Mesenchymal stem cell (in vitro differentiated cells and primary cell): ENCODE results near the gene CCDC73.

Experiments
- DNase-seq: peaks from one replicate; pipeline ENCODE4 v3.0.0-alpha.2; 2013
- H2AFZ ChIP-seq: one replicate; pipeline ENCODE4 v1.6.1; 2013; ENCODE audit warnings: low read depth, mild to moderate bottlenecking, control low read depth, inconsistent platforms, low read length, moderate library complexity
- H2AK5ac ChIP-seq: 2 replicates; pipeline ENCODE4 v1.6.1; 2013; ENCODE audit warnings: low read length, moderate library complexity, mild to moderate bottlenecking, inconsistent platforms; ENCODE audit not compliant: severe bottlenecking
- H2BK120ac ChIP-seq: one replicate; pipeline ENCODE4 v1.6.1; 2013; ENCODE audit warnings: low read depth, mild to moderate bottlenecking, inconsistent platforms, low read length, moderate library complexity
- H2BK12ac ChIP-seq, 2 experiments: one replicate each; pipeline ENCODE4 v1.6.1; 2013; ENCODE audit warnings: inconsistent platforms in 2 of 2, low read length in 2 of 2, mild to moderate bottlenecking in 2 of 2, moderate library complexity in 2 of 2, control low read depth in 1 of 2
- H2BK15ac ChIP-seq: one replicate; pipeline ENCODE4 v1.6.1; 2013; ENCODE audit warnings: mild to moderate bottlenecking, low read depth, inconsistent platforms; ENCODE audit not compliant: poor library complexity, severe bottlenecking
- H2BK5ac ChIP-seq: 2 replicates; pipeline ENCODE4 v1.6.1; 2013; ENCODE audit warnings: low read depth, mild to moderate bottlenecking, low read length, control low read depth, inconsistent platforms; ENCODE audit not compliant: poor library complexity, severe bottlenecking
- H3K14ac ChIP-seq, 2 experiments: one replicate each; pipeline ENCODE4 v1.6.1; 2013; ENCODE audit warnings: inconsistent platforms in 2 of 2, low read length in 2 of 2, control low read depth in 1 of 2, mild to moderate bottlenecking in 1 of 2, moderate library complexity in 1 of 2
- H3K18ac ChIP-seq, 2 experiments: one replicate each; pipeline ENCODE4 v1.6.1; 2013; ENCODE audit warnings: inconsistent platforms in 2 of 2, low read length in 2 of 2, control low read depth in 1 of 2, low read depth in 1 of 2, mild to moderate bottlenecking in 1 of 2
- H3K23ac ChIP-seq, 2 experiments: one replicate each; pipeline ENCODE4 v1.6.1; 2013; ENCODE audit warnings: inconsistent platforms in 2 of 2, low read length in 2 of 2, mild to moderate bottlenecking in 2 of 2, moderate library complexity in 2 of 2, control low read depth in 1 of 2
- H3K27ac ChIP-seq: 2 replicates; pipeline ENCODE4 v1.5.1; 2013; ENCODE audit warnings: mild to moderate bottlenecking, moderate library complexity, low read length, control low read depth, inconsistent platforms; ENCODE audit not compliant: poor library complexity, severe bottlenecking
- H3K27me3 ChIP-seq, 2 experiments: 2 replicates each; pipeline versions ENCODE4 v1.6.1 to v1.7.0; 2013; ENCODE audit warnings: low read length in 2 of 2, mild to moderate bottlenecking in 2 of 2, moderate library complexity in 2 of 2, control low read depth in 1 of 2, inconsistent platforms in 1 of 2; ENCODE audit not compliant: control insufficient read depth in 1 of 2, insufficient read depth in 1 of 2
- H3K36me3 ChIP-seq, 2 experiments: 2 replicates each; pipeline versions ENCODE4 v1.6.1 to v1.7.0; 2013; ENCODE audit warnings: low read length in 2 of 2, control low read depth in 1 of 2, inconsistent platforms in 1 of 2, low read depth in 1 of 2, mild to moderate bottlenecking in 1 of 2; ENCODE audit not compliant: insufficient read depth in 2 of 2, control insufficient read depth in 1 of 2
- H3K4ac ChIP-seq, 2 experiments: one replicate each; pipeline ENCODE4 v1.6.1; 2013; ENCODE audit warnings: inconsistent platforms in 2 of 2, low read length in 2 of 2, mild to moderate bottlenecking in 2 of 2, moderate library complexity in 2 of 2, control low read depth in 1 of 2, low read depth in 1 of 2
- H3K4me1 ChIP-seq: 2 replicates; pipeline ENCODE4 v1.6.1; 2013; ENCODE audit warnings: low read depth, low read length, control low read depth; ENCODE audit not compliant: control insufficient read depth, insufficient read depth
- H3K4me2 ChIP-seq: 2 replicates; pipeline ENCODE4 v1.6.1; 2013; ENCODE audit warnings: low read length, mild to moderate bottlenecking, inconsistent platforms; ENCODE audit not compliant: poor library complexity, severe bottlenecking
- H3K4me3 ChIP-seq, 2 experiments: 2 replicates each; pipeline versions ENCODE4 v1.5.1 to v1.7.0; 2013; ENCODE audit warnings: low read length in 2 of 2, mild to moderate bottlenecking in 2 of 2, control low read depth in 1 of 2, low read depth in 1 of 2; ENCODE audit not compliant: insufficient read depth in 1 of 2
- H3K79me1 ChIP-seq: replicated peaks from 2 replicates; pipeline ENCODE4 v1.6.1; 2013; ENCODE audit warnings: mild to moderate bottlenecking, control low read depth, low read length, inconsistent platforms; ENCODE audit not compliant: poor library complexity, severe bottlenecking
- H3K9ac ChIP-seq: 2 replicates; pipeline ENCODE4 v1.7.0; 2013; ENCODE audit warnings: mild to moderate bottlenecking, low read length, moderate library complexity
- H3K9me3 ChIP-seq: 2 replicates; pipeline ENCODE4 v1.7.0; 2013; ENCODE audit warnings: mild to moderate bottlenecking, low read length; ENCODE audit not compliant: control insufficient read depth
- H4K8ac ChIP-seq: one replicate; pipeline ENCODE4 v1.6.1; 2013; ENCODE audit warnings: inconsistent platforms, mild to moderate bottlenecking, low read length, moderate library complexity
- H4K91ac ChIP-seq: one replicate; pipeline ENCODE4 v1.6.1; 2013; ENCODE audit warnings: mild to moderate bottlenecking, low read length, inconsistent platforms
- WGBS: methylation state at CpG from one replicate; pipeline ENCODE4 v1.1.7; 2013; ENCODE audit warnings: mixed read lengths; 5-methylcytosine and 5-hydroxymethylcytosine counted together

The CCDC73 gene

DNA sequence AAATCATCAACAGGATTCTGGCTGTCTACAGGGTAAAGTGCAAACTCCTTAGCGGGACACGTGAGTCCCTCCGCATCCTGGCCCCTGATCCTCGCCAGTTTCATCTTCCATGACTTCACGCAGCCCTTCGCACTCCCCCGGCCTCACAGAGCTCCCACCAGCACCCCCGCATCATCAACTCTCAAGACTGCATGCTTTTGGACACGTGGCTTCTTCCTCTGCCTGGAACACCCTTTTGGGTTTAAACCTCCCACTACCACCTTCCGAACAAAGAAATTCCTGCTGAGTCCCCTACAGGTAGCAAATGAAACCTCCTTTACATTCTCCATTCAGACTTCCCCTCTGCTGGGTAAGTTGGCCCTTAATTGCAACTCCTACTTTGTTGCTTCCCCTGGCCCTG, 223.4 kb downstream of the CCDC73 start:
- no peak overlapping the region for H2BK12ac ChIP-seq
- H3K4me3 ChIP-seq = no peak overlapping the region
- no peak overlapping the region for H4K8ac ChIP-seq
- H3K9ac ChIP-seq = no peak overlapping the region
- no peak overlapping the region for H2AFZ ChIP-seq
- no peaks in the 10 kb centered on the region for H3K36me3 ChIP-seq
- H3K27me3 ChIP-seq = peaks cover 8 to 19% of the 10 kb centered on the region in 2 experiments
- no peaks in the 10 kb centered on the region for H3K79me1 ChIP-seq
- H3K27ac ChIP-seq = no peak overlapping the region
- no peaks in the 10 kb centered on the region for H3K4me1 ChIP-seq
- no peaks in the 10 kb centered on the region for H3K9me3 ChIP-seq
- H3K4ac ChIP-seq = no peak overlapping the region
- WGBS = 60% methylated on average over 10 of the region's 10 CpGs
- no peak overlapping the region for H4K91ac ChIP-seq
- no peak overlapping the region for H2BK5ac ChIP-seq
- H3K14ac ChIP-seq = no peak overlapping the region
- no peak overlapping the region for H2AK5ac ChIP-seq
- no peak for DNase-seq
- no peak overlapping the region for H3K23ac ChIP-seq
- H2BK120ac ChIP-seq = no peak overlapping the region
- no peak overlapping the region for H3K18ac ChIP-seq
- H3K4me2 ChIP-seq = no peak overlapping the region
- H2BK15ac ChIP-seq = no peak overlapping the region

DNA sequence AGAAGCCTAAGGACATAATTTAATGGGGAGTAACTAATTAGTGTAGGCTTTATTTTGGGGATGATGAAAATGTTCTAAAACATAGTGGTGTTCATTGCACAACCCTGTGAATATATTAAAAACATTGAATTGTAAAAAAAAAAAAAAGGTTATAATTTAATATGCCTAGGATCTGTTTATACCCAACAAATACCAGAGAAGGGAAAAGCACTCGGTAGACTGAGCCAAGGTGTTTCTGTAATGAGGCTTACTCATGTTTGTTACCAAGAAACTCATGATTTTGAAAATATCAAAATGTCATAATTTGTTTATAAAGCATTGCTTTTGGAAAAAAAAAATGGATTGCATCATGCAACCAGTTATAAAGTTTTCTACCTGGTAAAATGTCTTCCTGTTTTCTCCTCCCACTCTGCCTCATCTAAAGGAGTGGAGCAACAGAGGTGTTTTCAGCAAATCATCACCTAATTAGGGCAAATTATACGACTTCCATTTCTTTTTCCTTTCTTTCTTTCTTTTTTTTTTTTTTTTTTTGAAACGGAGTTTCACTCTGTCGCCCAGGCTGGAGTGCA, 225.1 kb downstream of the CCDC73 start:
- Histone ChIP-seq H2AK5ac (no peak overlapping the region), H3K9me3 (no peaks in the 10 kb centered on the region), H3K36me3 (no peaks in the 10 kb centered on the region), H3K27me3 (peaks cover 8 to 19% of the 10 kb centered on the region in 2 experiments), H2BK15ac (no peak overlapping the region), H3K4me2 (no peak overlapping the region), H2BK5ac (no peak overlapping the region), H4K8ac (no peak overlapping the region), H3K4ac (no peak overlapping the region), H3K14ac (no peak overlapping the region), H3K18ac (no peak overlapping the region), H3K9ac (no peak overlapping the region), H3K27ac (no peak overlapping the region), H3K23ac (no peak overlapping the region), H3K79me1 (no peaks in the 10 kb centered on the region), H2AFZ (no peak overlapping the region), H3K4me3 (no peak overlapping the region), H3K4me1 (no peaks in the 10 kb centered on the region), H2BK120ac (no peak overlapping the region), H2BK12ac (no peak overlapping the region), H4K91ac (no peak overlapping the region)
- DNase-seq = no peak
- WGBS = 71% methylated on average over 3 of the region's 4 CpGs

- H3K4me1 ChIP-seq = peaks cover 1% of the 10 kb centered on the region
- H3K4me2 ChIP-seq = no peak overlapping the region
- peaks cover 8 to 14% of the 10 kb centered on the region in 2 experiments for H3K27me3 ChIP-seq
- H3K9me3 ChIP-seq = no peaks in the 10 kb centered on the region
- H3K27ac ChIP-seq = no peak overlapping the region
- H3K9ac ChIP-seq = no peak overlapping the region
- no peak overlapping the region for H2BK120ac ChIP-seq
- H2AK5ac ChIP-seq = no peak overlapping the region
- H3K18ac ChIP-seq = no peak overlapping the region
- no peak overlapping the region for H4K91ac ChIP-seq
- no peak overlapping the region for H2BK15ac ChIP-seq
- 100% methylated on average over 1 of the region's 1 CpG for WGBS
- no peak overlapping the region for H3K4me3 ChIP-seq
- no peak overlapping the region for H2BK5ac ChIP-seq
- H2AFZ ChIP-seq = no peak overlapping the region
- H3K14ac ChIP-seq = no peak overlapping the region
- no peaks in the 10 kb centered on the region for H3K36me3 ChIP-seq
- no peaks in the 10 kb centered on the region for H3K79me1 ChIP-seq
- no peak overlapping the region for H3K4ac ChIP-seq
- H4K8ac ChIP-seq = no peak overlapping the region
- DNase-seq = no peak
- H3K23ac ChIP-seq = no peak overlapping the region
- no peak overlapping the region for H2BK12ac ChIP-seq
Measured at GRCh38 chr11:32567154-32567553, 227.3 kb downstream of the CCDC73 start.

GRCh38 chr11:32566517-32566916, 227.9 kb downstream of the CCDC73 start:
- H3K14ac ChIP-seq = no peak overlapping the region
- H3K36me3 ChIP-seq = no peaks in the 10 kb centered on the region
- peaks cover 1% of the 10 kb centered on the region for H3K4me1 ChIP-seq
- H3K4me2 ChIP-seq = no peak overlapping the region
- H2BK5ac ChIP-seq = no peak overlapping the region
- no peak overlapping the region for H3K4ac ChIP-seq
- no peak overlapping the region for H2BK15ac ChIP-seq
- H3K79me1 ChIP-seq = no peaks in the 10 kb centered on the region
- H3K18ac ChIP-seq = no peak overlapping the region
- no peak overlapping the region for H2BK12ac ChIP-seq
- H4K91ac ChIP-seq = no peak overlapping the region
- H3K9me3 ChIP-seq = no peaks in the 10 kb centered on the region
- no peak overlapping the region for H2BK120ac ChIP-seq
- no peak overlapping the region for H3K27ac ChIP-seq
- no peak for DNase-seq
- H3K23ac ChIP-seq = no peak overlapping the region
- WGBS = no CpG with 5 or more reads among the region's 2 CpGs
- no peak overlapping the region for H3K9ac ChIP-seq
- no peak overlapping the region for H4K8ac ChIP-seq
- no peak overlapping the region for H2AK5ac ChIP-seq
- H2AFZ ChIP-seq = no peak overlapping the region
- H3K27me3 ChIP-seq = peaks cover 8 to 11% of the 10 kb centered on the region in 2 experiments
- no peak overlapping the region for H3K4me3 ChIP-seq
